Stimulated activated CD4-positive, alpha-beta T cell treated with anti-CD3 and anti-CD28 coated beads, Interleukin-4, amount 100 ng/mL, for 1 hour (primary cell): Measurements from ENCODE around the gene DCAF17.
A peak's percentile ranks its signal among the peaks of the same experiment; 100 is the strongest.

Source experiments
- DNase-seq: peaks from one replicate; pipeline ENCODE4 v3.0.0-alpha.2; 2020

Gene DCAF17, protein sequence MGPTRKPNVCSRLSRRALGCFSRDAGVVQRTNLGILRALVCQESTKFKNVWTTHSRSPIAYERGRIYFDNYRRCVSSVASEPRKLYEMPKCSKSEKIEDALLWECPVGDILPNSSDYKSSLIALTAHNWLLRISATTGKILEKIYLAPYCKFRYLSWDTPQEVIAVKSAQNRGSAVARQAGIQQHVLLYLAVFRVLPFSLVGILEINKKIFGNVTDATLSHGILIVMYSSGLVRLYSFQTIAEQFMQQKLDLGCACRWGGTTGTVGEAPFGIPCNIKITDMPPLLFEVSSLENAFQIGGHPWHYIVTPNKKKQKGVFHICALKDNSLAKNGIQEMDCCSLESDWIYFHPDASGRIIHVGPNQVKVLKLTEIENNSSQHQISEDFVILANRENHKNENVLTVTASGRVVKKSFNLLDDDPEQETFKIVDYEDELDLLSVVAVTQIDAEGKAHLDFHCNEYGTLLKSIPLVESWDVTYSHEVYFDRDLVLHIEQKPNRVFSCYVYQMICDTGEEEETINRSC

DNA sequence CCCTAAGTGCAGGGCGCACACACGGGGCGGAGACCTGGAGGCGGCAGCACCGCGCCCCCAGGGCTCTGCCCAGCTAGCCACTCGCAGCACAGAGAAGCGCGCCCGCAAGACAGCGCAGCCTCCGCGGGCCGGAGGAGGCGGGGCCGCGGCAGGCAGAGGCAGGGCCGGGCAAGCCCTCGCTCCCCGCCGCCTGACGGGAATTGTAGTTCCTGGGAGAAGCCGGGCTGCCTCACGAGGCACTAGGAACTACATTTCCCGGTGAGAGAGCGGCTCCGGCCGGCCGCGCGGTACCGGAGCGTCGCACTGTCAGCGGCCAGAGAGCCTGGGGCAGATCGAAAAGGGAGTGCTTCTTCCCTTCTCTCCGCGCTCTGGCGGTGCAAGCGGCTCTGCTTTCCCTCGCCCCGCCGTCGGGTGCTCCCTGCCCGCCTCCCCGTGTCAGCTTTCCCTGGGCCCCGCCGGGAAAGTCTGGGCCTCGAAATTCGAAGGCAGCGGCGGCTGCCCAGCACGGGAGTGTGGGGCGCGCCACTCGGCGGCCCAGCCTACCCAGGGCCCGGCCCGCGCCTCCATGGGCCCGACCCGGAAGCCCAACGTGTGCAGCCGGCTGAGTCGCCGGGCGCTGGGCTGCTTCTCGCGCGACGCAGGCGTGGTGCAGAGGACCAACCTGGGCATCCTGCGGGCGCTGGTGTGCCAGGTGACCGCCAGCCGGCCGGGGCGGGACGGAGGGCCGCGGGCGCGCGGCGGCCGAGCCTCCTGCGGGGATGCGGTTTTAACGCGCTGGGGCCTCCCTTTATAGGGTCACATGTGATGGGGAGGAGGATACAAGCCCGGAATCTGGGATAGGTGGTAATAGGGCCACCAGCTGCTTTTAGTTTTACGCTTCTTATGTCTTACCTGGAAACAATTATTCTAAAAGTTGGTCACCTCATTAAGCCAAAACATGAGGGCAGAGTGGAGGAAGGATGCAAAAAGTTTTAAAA lies at the start of gene DCAF17:
TSS of gene DCAF17 (plus strand) at position 214 of the 977 bp plus-strand sequence. CDS start at position 566, 352 bp downstream.
- peak; percentile 93 for DNase-seq

DNA sequence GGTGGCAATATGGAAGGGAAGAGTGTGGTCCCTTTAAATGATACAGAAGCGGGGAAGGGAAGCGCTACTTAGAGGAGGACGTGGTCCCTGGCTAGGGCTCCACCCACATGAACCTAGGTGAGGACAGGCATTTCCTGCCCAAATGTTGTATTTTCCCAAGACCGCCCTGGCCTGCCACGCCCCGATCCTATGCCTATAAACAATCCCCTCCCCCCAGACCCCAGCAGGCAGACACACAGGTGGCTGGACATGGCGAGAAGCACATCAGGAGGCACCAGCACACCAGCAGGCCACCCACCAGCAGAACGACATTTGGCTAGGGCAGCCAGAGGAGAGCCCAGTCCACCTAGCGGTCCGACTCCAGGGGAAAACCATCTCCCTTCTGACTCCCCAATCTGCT lies 47.4 kb upstream of the DCAF17 start:
- DNase-seq: no peak

DNA sequence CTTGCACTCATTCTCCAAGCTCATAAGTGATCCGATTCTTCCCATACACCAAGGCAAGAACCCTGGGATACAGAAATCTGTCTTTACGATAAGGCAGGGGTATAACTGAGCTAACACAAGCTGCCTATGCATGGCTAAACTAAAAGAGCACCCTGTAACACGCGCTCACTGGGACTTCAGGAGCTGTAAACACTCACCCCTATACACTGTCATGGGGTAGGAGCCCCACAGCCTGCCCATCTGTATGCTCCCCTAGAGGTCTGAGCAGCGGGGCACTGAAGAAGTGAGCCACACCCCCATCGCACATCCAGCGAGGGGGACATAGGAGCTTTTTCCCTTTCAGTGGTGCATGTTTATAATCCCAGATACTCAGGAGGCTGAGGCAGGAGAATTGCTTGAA lies 47.0 kb upstream of the DCAF17 start:
- no peak for DNase-seq

DNA sequence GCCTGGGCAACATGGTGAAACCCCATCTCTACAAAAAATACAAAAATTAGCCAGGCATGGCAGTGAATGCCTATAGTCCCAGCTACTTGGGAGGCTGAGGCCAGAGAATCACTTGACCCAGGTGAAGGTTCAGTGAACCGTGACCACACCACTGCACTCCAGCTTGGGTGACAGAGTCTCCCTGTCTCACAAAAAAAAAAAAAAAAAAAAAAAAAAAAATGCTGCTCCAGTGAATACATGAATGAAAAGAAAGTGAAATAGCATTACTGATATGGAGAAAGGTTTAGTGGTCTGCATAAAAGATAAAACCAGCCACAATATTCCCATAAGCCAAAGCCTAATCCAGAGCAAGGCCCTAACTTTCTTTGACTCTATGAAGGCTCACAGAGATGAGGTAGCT lies 44.7 kb upstream of the DCAF17 start:
- DNase-seq: no peak

DNA sequence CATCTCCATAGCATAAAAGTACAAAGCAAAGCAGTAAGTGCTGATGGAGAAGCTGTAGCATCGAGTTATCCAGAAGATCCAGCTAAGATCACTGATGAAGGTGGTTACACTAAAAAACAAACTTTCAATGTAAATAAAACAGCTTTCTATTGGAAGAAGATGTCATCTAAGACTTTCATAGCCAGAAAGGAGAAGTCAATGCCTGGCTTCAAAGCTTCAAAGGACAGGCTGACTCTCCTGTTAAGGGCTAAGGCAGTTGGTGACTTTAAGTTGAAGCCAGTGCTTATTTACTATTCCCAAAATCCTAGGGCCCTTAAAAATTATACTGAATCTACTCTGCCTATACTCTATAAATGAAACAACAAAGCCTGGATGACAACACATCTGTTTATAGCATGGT lies 44.2 kb upstream of the DCAF17 start:
- DNase-seq: no peak

DNA sequence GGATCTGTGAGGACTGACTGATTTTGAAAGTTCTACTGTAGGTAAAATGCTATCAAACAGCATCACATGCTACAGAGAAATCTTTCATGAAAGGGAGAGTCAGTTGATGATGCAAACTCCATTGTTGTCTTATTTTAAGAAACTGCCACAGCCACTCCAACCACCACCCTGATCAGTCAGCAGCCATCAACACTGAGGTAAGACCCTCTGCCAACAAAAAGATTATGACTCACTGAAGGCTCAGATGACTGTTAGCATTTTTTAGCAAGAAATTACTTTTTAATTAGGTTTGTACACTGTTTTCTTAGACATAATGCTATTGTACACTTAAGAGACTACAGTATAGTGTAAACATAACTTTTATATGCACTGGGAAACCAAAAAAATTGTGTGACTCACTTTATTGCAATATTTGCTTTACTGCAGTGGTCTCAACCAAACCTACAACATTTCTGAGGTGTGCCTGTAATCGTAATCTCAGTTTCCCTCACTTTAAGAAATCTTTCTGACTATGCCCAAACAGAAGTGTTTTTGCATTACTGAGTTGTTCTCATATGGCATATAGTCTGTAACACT lies 43.0 kb upstream of the DCAF17 start:
- DNase-seq: no peak

DNA sequence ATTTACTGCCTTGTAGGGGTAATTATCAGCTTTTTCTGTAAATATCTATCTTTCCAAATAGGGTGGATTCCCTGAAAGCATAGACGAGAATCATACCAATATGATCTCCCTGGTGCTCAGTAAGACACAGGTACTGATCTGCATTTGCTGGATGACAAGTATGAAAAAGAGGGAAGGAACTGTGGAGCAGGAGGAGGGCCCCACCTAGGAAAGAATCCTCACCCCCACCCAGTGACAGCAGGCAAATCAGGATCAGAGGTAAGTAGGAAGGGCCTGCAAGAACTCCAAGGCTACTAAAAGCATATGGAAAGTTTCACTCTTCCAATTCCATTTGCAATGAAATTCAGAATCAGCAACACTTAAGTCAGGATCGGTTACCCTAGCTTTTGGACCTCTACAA lies 42.5 kb upstream of the DCAF17 start:
- DNase-seq: no peak

DNA sequence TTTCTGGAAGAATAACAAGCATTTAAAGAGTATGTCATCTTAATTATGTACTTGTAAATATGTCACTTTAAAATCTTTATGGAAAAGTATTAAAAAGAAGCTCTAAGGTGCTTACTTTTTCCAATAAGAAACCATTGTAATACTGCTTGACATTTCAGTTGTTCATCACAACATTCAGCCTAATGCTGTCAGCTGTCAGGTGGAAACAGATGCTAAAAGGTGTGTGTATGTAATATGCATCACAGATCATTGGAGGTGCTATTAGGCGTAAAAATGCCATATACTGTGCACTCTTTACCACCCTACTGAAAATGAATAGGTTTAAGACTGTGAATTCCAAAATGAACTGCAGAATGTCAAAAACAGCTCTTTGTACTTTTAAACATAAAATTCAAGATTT lies 40.5 kb upstream of the DCAF17 start:
- no peak for DNase-seq

DNA sequence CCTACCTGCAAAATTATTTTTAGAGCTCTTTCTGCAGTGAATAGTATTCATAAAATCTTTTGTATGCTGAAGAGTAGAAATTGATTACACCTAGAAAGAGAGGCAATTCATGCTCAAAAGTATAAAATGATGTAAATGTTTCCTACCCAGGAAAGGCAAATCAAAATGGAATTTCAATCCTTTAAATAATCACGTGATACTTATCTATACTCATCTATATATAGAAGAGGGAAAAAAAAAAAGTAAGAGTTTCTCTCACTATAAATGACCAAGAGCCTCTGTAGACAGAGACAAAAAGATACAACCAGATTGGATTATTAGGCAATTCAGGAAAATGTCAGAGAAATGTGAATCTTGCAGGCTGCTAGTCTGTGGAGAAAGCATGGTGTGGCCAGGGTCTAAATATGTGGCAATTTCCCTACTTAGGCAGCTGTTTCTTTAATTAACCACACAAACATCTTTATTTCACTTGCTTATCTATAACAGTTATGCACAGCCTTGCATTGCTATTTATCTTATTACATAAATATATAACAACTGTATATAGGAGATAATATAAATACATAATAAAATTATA lies 39.8 kb upstream of the DCAF17 start:
- DNase-seq: no peak

DNA sequence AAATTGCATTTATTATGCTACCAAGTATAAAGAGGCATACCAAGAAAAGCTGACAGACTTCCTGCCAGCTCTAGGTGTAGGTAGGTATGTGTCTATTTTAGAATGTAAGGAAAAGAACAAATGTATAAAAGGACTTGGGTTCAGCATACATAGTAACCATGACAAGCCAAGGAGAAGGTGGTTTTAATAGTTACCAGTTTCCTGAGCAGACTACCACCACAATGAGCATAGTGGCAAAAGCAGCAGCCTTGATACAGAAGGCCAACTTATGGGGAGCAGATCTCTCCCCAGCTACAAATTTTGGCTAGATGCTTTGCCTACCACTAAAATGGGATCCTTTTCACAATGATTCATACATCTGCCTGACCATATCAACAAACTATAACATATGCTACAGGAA lies 34.7 kb upstream of the DCAF17 start:
- no peak for DNase-seq

DNA sequence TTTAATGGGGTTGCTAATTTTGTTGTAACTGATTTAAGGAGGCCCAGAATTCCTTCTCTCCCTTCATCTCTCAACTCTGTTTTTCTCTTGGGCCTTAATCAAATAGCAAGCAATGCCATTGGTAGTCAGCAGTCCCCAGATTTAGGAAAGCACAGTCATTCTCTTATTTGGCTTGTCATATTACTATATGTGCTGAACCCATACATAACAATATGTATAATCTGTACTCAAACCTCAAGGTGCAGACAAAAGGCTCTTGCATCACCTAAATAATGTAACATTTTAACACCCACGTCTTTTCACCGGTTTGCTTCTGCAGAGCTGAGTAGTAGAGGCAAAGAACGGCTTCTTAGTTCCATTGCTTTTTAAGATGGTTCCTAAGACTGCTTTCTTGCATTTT lies 33.6 kb upstream of the DCAF17 start:
- no peak for DNase-seq

DNA sequence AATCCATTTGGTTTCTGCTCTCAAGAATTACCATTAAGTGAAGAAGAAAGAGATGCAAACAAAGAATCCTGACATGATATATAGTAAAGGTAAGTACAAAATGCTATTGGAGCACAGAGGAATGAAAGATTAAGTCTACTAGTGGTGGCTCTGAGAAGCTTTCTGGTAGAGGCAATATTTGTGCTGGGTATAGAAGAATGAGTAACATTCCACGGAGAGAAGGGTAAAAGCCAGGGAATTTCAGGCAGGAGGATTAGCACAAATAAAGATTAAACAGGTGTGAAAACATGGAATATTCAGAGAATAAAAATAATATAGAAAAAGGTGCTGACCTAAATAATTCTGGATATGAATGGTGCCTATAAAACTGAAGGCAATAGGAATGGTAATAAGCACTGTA lies 32.1 kb upstream of the DCAF17 start:
- DNase-seq: no peak

DNA sequence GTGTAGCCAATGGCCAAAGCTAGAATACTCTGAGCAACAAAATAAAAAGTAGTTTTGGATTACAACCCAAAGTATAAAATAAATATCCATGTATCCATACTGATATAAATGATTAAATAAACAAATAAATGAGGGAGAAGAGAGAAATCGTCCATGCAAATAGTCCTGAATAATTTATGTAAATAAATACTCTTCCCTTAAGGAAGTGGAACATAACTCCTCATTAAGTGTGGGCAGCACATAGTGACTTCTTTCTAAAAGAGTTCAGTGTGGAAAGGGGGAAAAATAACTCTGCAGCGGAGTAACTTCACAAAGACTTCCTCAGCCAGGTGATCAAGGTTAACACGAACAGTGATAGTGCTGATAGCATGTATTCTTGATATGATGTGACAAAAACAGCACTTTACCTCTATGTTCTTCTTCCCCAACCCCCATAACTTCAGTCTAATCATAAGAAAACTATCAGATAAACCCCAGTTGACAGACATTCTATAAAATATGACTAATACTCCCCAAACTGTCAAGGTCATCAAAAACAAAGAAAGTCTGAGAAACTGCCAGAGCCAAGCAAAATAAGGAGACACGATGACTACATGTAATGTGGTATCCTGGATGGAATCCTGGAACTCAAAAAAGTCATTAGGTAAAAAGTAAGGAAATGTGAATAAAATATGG lies 31.0 kb upstream of the DCAF17 start:
- DNase-seq: no peak

DNA sequence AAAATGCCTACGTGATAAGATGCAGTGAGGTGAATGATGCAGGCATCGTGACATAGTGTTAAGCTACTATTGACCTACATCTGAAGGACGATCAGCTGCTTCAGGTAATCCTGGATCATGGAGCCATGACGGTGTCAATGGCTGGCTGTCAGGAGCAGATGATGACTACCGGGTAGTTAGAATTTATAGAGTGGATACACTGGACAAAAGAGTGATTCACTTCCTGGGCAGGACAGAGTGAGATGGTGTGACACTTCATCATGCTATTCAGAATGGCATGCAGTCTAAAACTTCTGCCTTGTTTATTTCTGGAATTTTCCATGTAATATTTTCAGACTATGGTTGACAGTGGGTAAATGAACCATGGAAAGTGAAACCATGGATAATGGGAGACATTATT lies 29.8 kb upstream of the DCAF17 start:
- no peak for DNase-seq

DNA sequence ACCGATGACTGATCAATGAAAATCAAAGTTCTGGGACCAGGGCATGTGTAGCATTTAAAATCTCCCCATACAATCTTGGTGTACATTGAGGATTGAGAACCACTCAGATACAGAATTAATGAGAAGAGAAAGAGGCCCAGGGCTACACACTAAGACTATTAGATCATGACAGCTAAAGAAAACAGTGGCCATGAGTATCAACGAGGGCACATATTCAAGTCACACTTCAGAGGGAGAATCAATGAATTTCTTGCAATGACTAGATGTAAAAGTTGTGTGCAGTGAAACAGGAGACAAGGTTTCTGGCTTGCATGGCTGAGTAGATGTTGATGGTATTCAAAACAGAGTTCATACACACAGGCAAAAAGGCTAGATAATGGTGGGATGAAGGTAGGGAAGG lies 29.3 kb upstream of the DCAF17 start:
- no peak for DNase-seq

DNA sequence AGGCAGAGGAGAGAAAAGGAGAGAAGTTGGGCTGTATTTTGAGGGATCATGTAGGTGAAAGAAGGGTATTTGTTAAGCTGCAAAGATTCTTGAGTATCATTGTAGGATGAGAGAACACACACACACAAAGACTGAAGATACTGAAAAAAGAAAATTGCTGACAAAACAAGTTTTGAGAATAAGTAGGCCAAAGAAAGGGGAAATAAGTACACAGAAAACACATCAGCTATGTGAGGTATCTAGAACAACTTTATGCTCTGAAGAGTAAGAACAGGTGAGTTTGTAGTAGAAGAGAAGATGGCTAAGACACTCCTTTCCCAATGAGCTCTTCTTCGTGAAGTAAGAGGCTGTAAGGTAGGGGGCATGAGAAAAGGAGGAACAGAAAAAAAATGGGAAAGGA lies 28.5 kb upstream of the DCAF17 start:
- DNase-seq: no peak

DNA sequence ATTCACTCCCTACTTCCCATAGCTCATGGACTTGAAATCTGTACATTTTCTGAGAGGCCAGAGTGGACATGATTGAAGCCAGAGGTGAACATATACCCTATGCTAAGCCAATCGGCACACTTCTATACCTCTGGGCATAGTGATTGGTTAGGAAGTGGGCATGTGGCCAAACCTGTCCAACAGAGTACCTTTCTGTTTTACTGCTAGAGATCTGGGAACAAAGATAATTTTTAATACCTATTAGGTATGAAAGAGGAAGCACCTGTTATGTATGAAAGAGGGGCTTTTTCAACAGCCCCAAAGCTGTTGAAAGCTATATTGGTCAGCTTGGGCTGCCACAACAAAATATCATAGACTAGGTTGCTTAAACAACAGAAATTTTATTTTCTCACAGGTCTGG lies 28.0 kb upstream of the DCAF17 start:
- no peak for DNase-seq

DNA sequence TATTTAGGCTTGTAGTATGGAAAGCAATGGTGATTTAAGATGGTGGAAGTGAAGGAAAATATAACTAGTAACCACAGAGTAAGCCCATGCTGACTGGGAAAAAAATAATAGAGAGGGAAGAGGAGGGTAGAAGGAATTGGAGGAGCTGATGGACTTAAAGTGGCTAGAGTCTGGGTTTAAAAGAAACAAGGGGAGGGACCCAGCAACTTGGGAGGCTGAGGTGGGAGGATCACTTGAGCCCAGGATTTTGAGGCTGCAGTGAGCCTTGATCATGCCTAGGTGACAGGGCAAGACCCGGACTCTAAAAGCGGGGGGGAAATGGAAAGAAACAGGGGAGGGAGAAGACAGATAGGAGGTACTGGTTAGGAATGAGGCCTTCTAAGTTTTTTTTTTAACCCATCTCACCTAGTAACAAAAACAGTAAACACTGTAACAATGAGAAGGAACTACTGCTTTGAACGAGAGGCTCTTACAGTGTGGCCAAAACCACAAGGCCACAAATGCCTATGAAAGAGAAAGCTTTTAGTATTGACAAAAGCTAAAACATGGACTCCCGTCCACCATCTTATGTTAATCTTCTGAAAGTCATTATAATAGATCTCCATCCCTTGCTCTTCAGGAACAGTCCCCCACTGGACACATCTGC lies 26.9 kb upstream of the DCAF17 start:
- DNase-seq: no peak

DNA sequence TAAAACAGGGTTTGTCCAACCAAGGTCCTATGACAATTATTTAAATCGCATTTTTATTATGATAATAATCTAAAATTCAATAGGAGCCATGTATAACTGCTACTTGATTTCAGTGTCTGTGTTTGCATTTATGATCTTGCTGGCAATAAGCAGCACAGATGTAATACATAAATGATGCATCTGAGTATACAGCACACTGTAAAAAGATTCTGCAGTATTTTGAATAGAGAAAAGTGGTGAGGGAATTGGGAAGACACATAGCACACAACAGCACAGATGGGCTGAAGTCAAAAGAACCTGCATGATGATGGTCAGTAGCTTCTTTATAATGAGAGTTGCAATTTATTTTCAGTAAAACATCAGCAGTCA lies 26.4 kb upstream of the DCAF17 start:
- no peak for DNase-seq

DNA sequence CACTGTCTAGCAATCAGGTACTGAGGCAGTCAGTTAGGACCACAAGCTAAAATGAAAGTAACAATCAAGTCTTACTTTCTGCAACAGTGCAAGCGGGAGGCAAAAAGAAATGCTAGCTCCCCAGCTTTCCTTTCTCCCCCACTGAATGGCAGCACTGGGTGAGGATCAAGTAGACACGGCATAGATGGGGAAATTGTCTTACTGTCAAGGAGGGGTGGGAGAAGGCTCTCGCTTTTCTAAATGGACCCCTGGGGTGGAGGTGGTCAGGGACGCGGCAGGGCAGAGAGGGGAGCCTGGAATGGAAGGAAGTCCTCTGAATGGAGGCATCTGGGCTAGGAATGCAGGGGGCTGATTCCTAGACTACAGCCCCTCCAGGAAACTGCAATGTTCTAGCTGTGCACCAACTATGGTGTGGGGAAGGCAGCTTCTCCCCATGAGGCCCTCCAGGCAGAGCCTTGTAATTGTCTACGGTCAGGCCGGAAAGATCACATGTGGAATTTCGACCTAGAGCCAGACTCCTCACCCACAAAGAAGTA lies 24.5 kb upstream of the DCAF17 start:
- DNase-seq: no peak

DNA sequence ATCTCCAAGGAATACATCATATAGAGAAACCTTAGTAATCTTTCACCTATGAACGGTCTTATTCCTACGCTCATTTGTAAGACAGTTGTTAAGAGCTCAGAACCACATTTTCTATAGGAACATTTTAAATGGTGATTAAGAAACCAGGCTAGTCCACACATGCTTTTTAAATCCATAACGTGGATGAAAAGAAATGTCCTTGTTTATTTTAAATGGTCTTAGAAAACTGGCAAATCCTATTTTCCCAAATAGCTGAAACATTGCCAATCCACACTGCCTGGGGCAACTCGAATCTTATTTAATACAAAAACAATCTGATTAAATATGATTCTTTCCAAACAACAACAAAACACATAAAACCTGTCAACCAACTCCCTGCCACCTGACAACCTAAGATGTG lies 23.9 kb upstream of the DCAF17 start:
- no peak for DNase-seq

DNA sequence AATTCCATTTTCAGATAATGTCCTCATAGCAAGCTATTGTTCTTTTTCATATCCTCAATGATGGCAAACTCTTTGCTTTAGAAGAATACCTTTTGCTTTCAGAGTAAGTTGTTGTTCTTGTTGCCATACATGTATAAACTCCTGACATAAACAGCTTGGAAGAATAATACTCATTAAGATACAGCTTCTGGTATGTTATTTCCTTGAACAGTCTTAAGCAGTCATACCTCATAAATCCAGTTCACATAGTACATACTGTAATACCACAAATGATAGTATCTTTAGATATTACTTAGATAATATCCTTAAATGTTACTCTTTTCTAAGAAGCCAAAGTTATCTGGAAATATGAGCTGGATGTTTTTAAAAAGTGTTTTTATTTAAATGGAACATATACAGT lies 23.4 kb upstream of the DCAF17 start:
- no peak for DNase-seq
